SU-DHL-6 (cell line): ENCODE data around the gene RNF212.

Experiments
- H2AFZ ChIP-seq: fragments of 200-600 bp; sonication (generic); 2 replicates; pipeline ENCODE4 v1.6.1; 2014; ENCODE audit warnings: low read depth, mild to moderate bottlenecking, moderate library complexity, mixed read lengths, antibody characterized with exemption, low read length; ENCODE audit not compliant: severe bottlenecking
- H3F3A ChIP-seq: fragments of 200-600 bp; shearing (Covaris generic); 2 replicates; pipeline ENCODE4 v1.6.0; 2016; ENCODE audit warnings: antibody characterized with exemption, mild to moderate bottlenecking; ENCODE audit not compliant: insufficient read depth
- H3K27ac ChIP-seq: fragments of 200-600 bp; sonication (generic); 2 replicates; pipeline ENCODE4 v1.5.1; 2016; ENCODE audit warnings: low read depth, mild to moderate bottlenecking, low read length, moderate library complexity, mixed read lengths
- H3K27me3 ChIP-seq: fragments of 200-600 bp; sonication (generic), shearing (Covaris generic); 2 replicates; pipeline ENCODE4 v1.6.0; 2014; ENCODE audit warnings: mild to moderate bottlenecking, low read length
- H3K36me3 ChIP-seq: fragments of 200-600 bp; sonication (generic); 2 replicates; pipeline ENCODE4 v1.6.1; 2014; ENCODE audit warnings: mild to moderate bottlenecking, low read length, mixed read lengths
- H3K4me2 ChIP-seq: fragments of 300-600, 200-600 bp; shearing (Covaris generic), sonication (generic); 2 replicates; pipeline ENCODE4 v1.6.0; 2014; ENCODE audit warnings: low read length, low read depth, mild to moderate bottlenecking; ENCODE audit not compliant: poor library complexity, severe bottlenecking
- H3K4me3 ChIP-seq: fragments of 200-600 bp; sonication (generic); 2 replicates; pipeline ENCODE4 v1.5.1; 2014; ENCODE audit warnings: antibody characterized with exemption, low read length, mild to moderate bottlenecking, mixed read lengths; ENCODE audit not compliant: insufficient read depth, poor library complexity, severe bottlenecking
- H3K79me2 ChIP-seq: fragments of 200-600 bp; sonication (generic); 2 replicates; pipeline ENCODE4 v1.6.1; 2014; ENCODE audit warnings: mild to moderate bottlenecking, low read length, moderate library complexity; ENCODE audit not compliant: insufficient read depth
- H3K9ac ChIP-seq: fragments of 200-600 bp; sonication (generic); 2 replicates; pipeline ENCODE4 v1.7.0; 2014; ENCODE audit warnings: mild to moderate bottlenecking, low read length
- H3K9me2 ChIP-seq: fragments of 200-600 bp; sonication (generic); replicated peaks from 2 replicates; pipeline ENCODE4 v1.6.1; 2014; ENCODE audit warnings: low read length; ENCODE audit not compliant: insufficient read depth
- H3K9me3 ChIP-seq: fragments of 200-600 bp; sonication (generic); 2 replicates; pipeline ENCODE4 v1.6.1; 2014; ENCODE audit warnings: low read length, mixed read lengths; ENCODE audit not compliant: insufficient read depth
- H4K20me1 ChIP-seq: fragments of 200-600 bp; sonication (generic); 2 replicates; pipeline ENCODE4 v1.6.1; 2014; ENCODE audit warnings: low read depth, mild to moderate bottlenecking, antibody characterized with exemption, low read length, moderate library complexity, mixed read lengths
- CTCF ChIP-seq: fragments of 200-600 bp; sonication (generic); IDR thresholded peaks from one replicate; pipeline ENCODE4 v1.5.1; 2017; ENCODE audit warnings: antibody characterized with exemption, mild to moderate bottlenecking, low read length, moderate library complexity; ENCODE audit not compliant: insufficient read depth, poor library complexity, severe bottlenecking
- EZH2phosphoT487 ChIP-seq: fragments of 200-600 bp; sonication (generic), shearing (Covaris generic); conservative IDR thresholded peaks from 2 replicates; pipeline ENCODE4 v1.6.1; 2018; ENCODE audit warnings: mild to moderate bottlenecking, antibody characterized with exemption, low read length, moderate library complexity, mixed read lengths

Gene RNF212

GRCh38 chr4:1027915-1028238, 85.5 kb downstream of the RNF212 start:
- no peaks in the 10 kb centered on the region for H3K79me2 ChIP-seq
- H3K27me3 ChIP-seq = no peaks in the 10 kb centered on the region
- H3K27ac ChIP-seq = no peak overlapping the region
- no peaks in the 10 kb centered on the region for H4K20me1 ChIP-seq
- no peak overlapping the region for H3K9ac ChIP-seq
- no peak overlapping the region for H2AFZ ChIP-seq
- H3K36me3 ChIP-seq = no peaks in the 10 kb centered on the region
- no peak for TF ChIP-seq EZH2phosphoT487
- TF ChIP-seq CTCF = no peak
- no peaks in the 10 kb centered on the region for H3K9me2 ChIP-seq
- no peak overlapping the region for H3K4me3 ChIP-seq
- no peak overlapping the region for H3K4me2 ChIP-seq
- H3F3A ChIP-seq = no peaks in the 10 kb centered on the region; the same call in 1 of the 2 replicates
- H3K9me3 ChIP-seq = no peaks in the 10 kb centered on the region

- Histone ChIP-seq H3K27ac (no peak overlapping the region), H3K9ac (no peak overlapping the region)
Observed at GRCh38 chr4:1027219-1027914, 86.0 kb downstream of the RNF212 start.

GRCh38 chr4:1026115-1026514, 87.2 kb downstream of the RNF212 start:
- Histone ChIP-seq H3K27me3 (no peaks in the 10 kb centered on the region), H3K79me2 (no peaks in the 10 kb centered on the region), H2AFZ (no peak overlapping the region), H3K9me2 (no peaks in the 10 kb centered on the region), H3F3A (no peaks in the 10 kb centered on the region; the same call in 1 of the 2 replicates), H3K9ac (no peak overlapping the region), H3K4me3 (no peak overlapping the region), H3K36me3 (no peaks in the 10 kb centered on the region), H3K4me2 (no peak overlapping the region), H4K20me1 (no peaks in the 10 kb centered on the region), H3K9me3 (no peaks in the 10 kb centered on the region), H3K27ac (no peak overlapping the region)
- TF ChIP-seq EZH2phosphoT487 (no peak), CTCF (no peak)

More at GRCh38 chr4:1027219-1027914, 86.0 kb downstream of the RNF212 start:
- Histone ChIP-seq H3K4me2 (no peak overlapping the region), H2AFZ (no peak overlapping the region), H3K79me2 (no peaks in the 10 kb centered on the region), H3K9me2 (no peaks in the 10 kb centered on the region), H3K27me3 (no peaks in the 10 kb centered on the region), H3K9me3 (no peaks in the 10 kb centered on the region), H3K36me3 (no peaks in the 10 kb centered on the region), H3K4me3 (no peak overlapping the region), H4K20me1 (no peaks in the 10 kb centered on the region), H3F3A (no peaks in the 10 kb centered on the region; the same call in 1 of the 2 replicates)
- TF ChIP-seq CTCF (no peak), EZH2phosphoT487 (no peak)
